ENCODE data around the gene STRADA. TPM values are rescaled to one million over a fixed set of nuclear protein-coding genes. Genes with fewer than 3 reads are reported as not detected.
A peak's percentile ranks its signal among the peaks of the same experiment; 100 is the strongest.

Gene STRADA
- total RNA-seq = 10 to 100 TPM; 35.8 to 37.7 (median 35.9) TPM

GRCh38 chr17:63741408-63742173 is at the start of gene STRADA:
Gene STRADA (minus strand): TSS chr17:63741799. CDS start chr17:63728369, 13,430 bp downstream.
- no peaks in the 10 kb centered on the region for H3K27me3 Mint-ChIP-seq (ENCODE audit: low read depth)
- H3K9me3 Mint-ChIP-seq = no peaks in the 10 kb centered on the region
- DNase-seq (peak; percentile 98), ATAC-seq (peak; percentile 92 to 95)
- H3K36me3 Mint-ChIP-seq (ENCODE audit: insufficient read depth) = peaks cover 9% of the 10 kb centered on the region
- peak within 1 kb of the TSS; percentile 95 for H3K4me3 Mint-ChIP-seq
- peaks cover 18% of the 10 kb centered on the region for H3K4me1 Mint-ChIP-seq (ENCODE audit: low read depth)

DNA sequence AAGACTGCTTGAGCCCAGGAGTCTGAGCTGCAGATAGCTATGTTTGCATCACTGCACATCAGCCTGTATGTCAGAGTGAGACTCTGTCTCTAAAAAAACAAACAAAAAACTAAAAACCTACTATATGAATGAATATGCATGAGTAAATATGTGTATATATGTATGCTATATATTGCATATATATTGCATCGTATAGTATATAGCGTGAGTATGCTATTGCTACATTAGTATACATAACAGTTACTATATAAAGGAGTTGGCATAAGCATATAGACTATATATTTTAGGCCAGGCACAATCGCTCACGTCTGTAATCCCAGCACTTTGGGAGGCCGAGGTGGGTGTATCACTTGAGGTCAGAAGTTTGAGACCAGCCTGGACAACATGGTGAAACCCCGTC is 48.5 kb upstream of the STRADA start:
- Mint-ChIP-seq H3K4me1 (ENCODE audit: low read depth) (peaks cover 2% of the 10 kb centered on the region), H3K4me3 (no peak overlapping the region), H3K36me3 (ENCODE audit: insufficient read depth) (peaks cover 25% of the 10 kb centered on the region), H3K9me3 (no peaks in the 10 kb centered on the region), H3K27me3 (ENCODE audit: low read depth) (no peaks in the 10 kb centered on the region)
- DNase-seq (no peak), ATAC-seq (no peak)

GRCh38 chr17:63786971-63787711 is 45.5 kb upstream of the STRADA start:
- ATAC-seq = no peak
- H3K36me3 Mint-ChIP-seq (ENCODE audit: insufficient read depth) = peaks cover 17% of the 10 kb centered on the region
- DNase-seq = no peak
- no peak overlapping the region for H3K4me3 Mint-ChIP-seq
- H3K4me1 Mint-ChIP-seq (ENCODE audit: low read depth) = peaks cover 25% of the 10 kb centered on the region
- no peaks in the 10 kb centered on the region for H3K27me3 Mint-ChIP-seq (ENCODE audit: low read depth)
- H3K9me3 Mint-ChIP-seq = no peaks in the 10 kb centered on the region

- Mint-ChIP-seq H3K4me3 (no peak overlapping the region), H3K36me3 (ENCODE audit: insufficient read depth) (peaks cover 16% of the 10 kb centered on the region), H3K9me3 (no peaks in the 10 kb centered on the region), H3K27me3 (ENCODE audit: low read depth) (no peaks in the 10 kb centered on the region), H3K4me1 (ENCODE audit: low read depth) (peaks cover 28% of the 10 kb centered on the region)
- ATAC-seq = no peak
- DNase-seq = no peak
Measured at GRCh38 chr17:63786117-63786516, 44.5 kb upstream of the STRADA start.

GRCh38 chr17:63785556-63785955 is 44.0 kb upstream of the STRADA start:
- Mint-ChIP-seq H3K4me3 (no peak overlapping the region), H3K36me3 (ENCODE audit: insufficient read depth) (peaks cover 20% of the 10 kb centered on the region), H3K27me3 (ENCODE audit: low read depth) (no peaks in the 10 kb centered on the region), H3K9me3 (no peaks in the 10 kb centered on the region), H3K4me1 (ENCODE audit: low read depth) (peaks cover 33% of the 10 kb centered on the region)
- DNase-seq = no peak
- no peak for ATAC-seq

- peaks cover 26% of the 10 kb centered on the region for H3K36me3 Mint-ChIP-seq (ENCODE audit: insufficient read depth)
Measured at GRCh38 chr17:63783522-63783921, 41.9 kb upstream of the STRADA start.

DNA sequence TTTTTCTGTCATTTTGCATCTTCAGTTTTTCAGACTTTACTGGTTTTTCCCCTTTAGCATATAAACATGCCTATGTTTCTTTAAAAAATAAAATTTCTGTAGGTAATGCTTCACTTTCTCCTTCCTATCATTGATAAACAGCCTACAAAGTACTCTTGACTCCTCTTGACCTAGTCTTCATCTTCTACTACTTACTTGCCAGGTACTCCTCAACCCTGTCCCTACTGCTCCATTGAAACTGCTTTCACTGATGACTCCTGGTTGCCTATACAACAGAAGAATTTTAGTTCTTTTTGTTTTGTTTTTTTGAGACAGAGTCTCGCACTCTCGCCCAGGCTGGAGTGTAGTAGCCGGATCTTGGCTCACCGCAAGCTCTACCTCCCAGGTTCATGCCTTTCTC is 39.3 kb upstream of the STRADA start:
- Mint-ChIP-seq H3K4me3 (peak overlapping the region; percentile 1), H3K4me1 (ENCODE audit: low read depth) (peaks cover 66% of the 10 kb centered on the region), H3K36me3 (ENCODE audit: insufficient read depth) (peaks cover 30% of the 10 kb centered on the region), H3K27me3 (ENCODE audit: low read depth) (no peaks in the 10 kb centered on the region), H3K9me3 (no peaks in the 10 kb centered on the region)
- no peak for DNase-seq
- no peak for ATAC-seq

More at GRCh38 chr17:63783522-63783921, 41.9 kb upstream of the STRADA start:
- no peak for ATAC-seq
- Mint-ChIP-seq H3K27me3 (ENCODE audit: low read depth) (no peaks in the 10 kb centered on the region), H3K4me3 (no peak overlapping the region), H3K4me1 (ENCODE audit: low read depth) (peaks cover 48% of the 10 kb centered on the region), H3K9me3 (no peaks in the 10 kb centered on the region)
- no peak for DNase-seq

GRCh38 chr17:63780507-63780906 is 38.9 kb upstream of the STRADA start:
- Mint-ChIP-seq H3K4me3 (no peak overlapping the region), H3K9me3 (no peaks in the 10 kb centered on the region), H3K36me3 (ENCODE audit: insufficient read depth) (peaks cover 32% of the 10 kb centered on the region), H3K4me1 (ENCODE audit: low read depth) (peaks cover 66% of the 10 kb centered on the region), H3K27me3 (ENCODE audit: low read depth) (no peaks in the 10 kb centered on the region)
- DNase-seq (no peak), ATAC-seq (peak in 1 of 2 donors; percentile 27)

- H3K4me3 Mint-ChIP-seq = peak overlapping the region; percentile 94
- no peaks in the 10 kb centered on the region for H3K9me3 Mint-ChIP-seq
- ATAC-seq (no peak), DNase-seq (no peak)
- H3K4me1 Mint-ChIP-seq (ENCODE audit: low read depth) = peaks cover 52% of the 10 kb centered on the region
- H3K36me3 Mint-ChIP-seq (ENCODE audit: insufficient read depth) = peaks cover 28% of the 10 kb centered on the region
- H3K27me3 Mint-ChIP-seq (ENCODE audit: low read depth) = no peaks in the 10 kb centered on the region
Measured at GRCh38 chr17:63775420-63775819, 33.8 kb upstream of the STRADA start.

GRCh38 chr17:63774969-63775265 is 33.3 kb upstream of the STRADA start:
- no peaks in the 10 kb centered on the region for H3K9me3 Mint-ChIP-seq
- H3K4me1 Mint-ChIP-seq (ENCODE audit: low read depth) = peaks cover 52% of the 10 kb centered on the region
- peak overlapping the region; percentile 94 for H3K4me3 Mint-ChIP-seq
- no peak for ATAC-seq
- H3K27me3 Mint-ChIP-seq (ENCODE audit: low read depth) = no peaks in the 10 kb centered on the region
- DNase-seq = no peak
- H3K36me3 Mint-ChIP-seq (ENCODE audit: insufficient read depth) = peaks cover 28% of the 10 kb centered on the region

- Mint-ChIP-seq H3K36me3 (ENCODE audit: insufficient read depth) (peaks cover 24% of the 10 kb centered on the region), H3K27me3 (ENCODE audit: low read depth) (no peaks in the 10 kb centered on the region), H3K4me3 (peak within 1 kb of the TSS; percentile 94), H3K4me1 (ENCODE audit: low read depth) (peaks cover 50% of the 10 kb centered on the region), H3K9me3 (no peaks in the 10 kb centered on the region)
- peak; percentile 3 to 11 for ATAC-seq
- DNase-seq = no peak
Measured at GRCh38 chr17:63774141-63774968, 32.8 kb upstream of the STRADA start, which contains the start of gene DDX42. Gene DDX42 (plus strand): TSS chr17:63774170. CDS start chr17:63787050, 12,880 bp downstream.

DNA sequence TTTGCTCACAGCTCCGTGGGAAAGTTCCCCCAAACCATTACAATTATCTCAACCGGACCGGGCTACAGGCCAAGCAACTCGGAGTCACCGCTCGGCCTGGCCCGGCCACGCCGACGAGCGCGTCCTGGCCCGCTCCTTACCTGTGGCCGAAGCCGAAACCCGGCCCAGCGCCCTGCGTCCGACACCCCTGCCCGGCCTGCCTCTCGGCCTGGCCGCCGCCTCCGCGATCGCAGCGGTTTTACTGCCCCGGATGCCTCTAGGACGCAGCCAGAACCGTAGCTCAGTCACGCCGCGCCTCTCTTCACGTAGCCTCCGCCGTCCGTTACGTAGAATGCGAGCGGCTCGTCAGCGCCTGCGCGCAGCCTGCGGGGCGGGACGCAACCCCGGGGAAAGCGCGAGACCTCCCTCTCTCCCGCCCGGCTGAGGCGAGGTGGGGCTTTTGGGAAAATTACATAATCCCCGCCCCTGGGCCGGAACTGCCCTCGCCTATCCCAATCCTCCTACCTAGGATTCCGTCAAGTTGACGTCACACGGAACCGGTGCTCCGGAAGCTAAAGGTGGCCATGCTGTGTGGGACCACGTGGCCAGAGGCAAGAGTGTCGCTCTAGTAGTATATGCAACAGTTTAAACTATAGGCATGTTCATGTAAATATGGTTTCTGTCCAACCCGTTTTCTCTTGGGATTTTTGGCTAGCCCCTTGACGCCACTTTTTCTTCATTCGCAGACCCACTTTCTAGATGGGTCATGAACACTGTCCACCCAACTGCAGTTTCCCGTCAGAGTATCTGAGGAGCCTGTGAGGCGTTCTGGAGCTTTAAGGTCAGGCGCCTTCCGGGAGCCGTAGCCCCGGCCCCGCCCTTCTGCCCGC is 31.9 kb upstream of the STRADA start, which contains the start of gene CCDC47:
CCDC47 (minus strand) TSS at position 326 of the 869 bp plus-strand sequence. CDS start 7,422 bp downstream, outside the sequence.
- Mint-ChIP-seq H3K4me1 (ENCODE audit: low read depth) (peaks cover 46% of the 10 kb centered on the region), H3K9me3 (no peaks in the 10 kb centered on the region), H3K27me3 (ENCODE audit: low read depth) (no peaks in the 10 kb centered on the region), H3K4me3 (peak within 1 kb of the TSS; percentile 94), H3K36me3 (ENCODE audit: insufficient read depth) (peaks cover 23% of the 10 kb centered on the region)
- peak; percentile 84 for ATAC-seq
- DNase-seq = peak; percentile 97

- peaks cover 18% of the 10 kb centered on the region for H3K36me3 Mint-ChIP-seq (ENCODE audit: insufficient read depth)
- no peak for DNase-seq
- no peak for ATAC-seq
- H3K4me3 Mint-ChIP-seq = peak overlapping the region; percentile 94
- no peaks in the 10 kb centered on the region for H3K9me3 Mint-ChIP-seq
- H3K4me1 Mint-ChIP-seq (ENCODE audit: low read depth) = peaks cover 42% of the 10 kb centered on the region
- no peaks in the 10 kb centered on the region for H3K27me3 Mint-ChIP-seq (ENCODE audit: low read depth)
Measured at GRCh38 chr17:63772801-63773271, 31.2 kb upstream of the STRADA start.
